CD4-positive, alpha-beta T cell treated with Interleukin-4 for 1 hour (primary cell): Measurements from ENCODE around the gene ME2.
"Not testable (repeated sequence)": the region's sequence is repeated elsewhere in the genome, so short reads cannot be mapped to it uniquely, and the experiment has no call there.

ENCODE experiments used
- DNase-seq, 2 donors: peaks; one replicate each; pipeline ENCODE4 v3.0.0-alpha.2; 2020 to 2022

ME2 gene

DNA sequence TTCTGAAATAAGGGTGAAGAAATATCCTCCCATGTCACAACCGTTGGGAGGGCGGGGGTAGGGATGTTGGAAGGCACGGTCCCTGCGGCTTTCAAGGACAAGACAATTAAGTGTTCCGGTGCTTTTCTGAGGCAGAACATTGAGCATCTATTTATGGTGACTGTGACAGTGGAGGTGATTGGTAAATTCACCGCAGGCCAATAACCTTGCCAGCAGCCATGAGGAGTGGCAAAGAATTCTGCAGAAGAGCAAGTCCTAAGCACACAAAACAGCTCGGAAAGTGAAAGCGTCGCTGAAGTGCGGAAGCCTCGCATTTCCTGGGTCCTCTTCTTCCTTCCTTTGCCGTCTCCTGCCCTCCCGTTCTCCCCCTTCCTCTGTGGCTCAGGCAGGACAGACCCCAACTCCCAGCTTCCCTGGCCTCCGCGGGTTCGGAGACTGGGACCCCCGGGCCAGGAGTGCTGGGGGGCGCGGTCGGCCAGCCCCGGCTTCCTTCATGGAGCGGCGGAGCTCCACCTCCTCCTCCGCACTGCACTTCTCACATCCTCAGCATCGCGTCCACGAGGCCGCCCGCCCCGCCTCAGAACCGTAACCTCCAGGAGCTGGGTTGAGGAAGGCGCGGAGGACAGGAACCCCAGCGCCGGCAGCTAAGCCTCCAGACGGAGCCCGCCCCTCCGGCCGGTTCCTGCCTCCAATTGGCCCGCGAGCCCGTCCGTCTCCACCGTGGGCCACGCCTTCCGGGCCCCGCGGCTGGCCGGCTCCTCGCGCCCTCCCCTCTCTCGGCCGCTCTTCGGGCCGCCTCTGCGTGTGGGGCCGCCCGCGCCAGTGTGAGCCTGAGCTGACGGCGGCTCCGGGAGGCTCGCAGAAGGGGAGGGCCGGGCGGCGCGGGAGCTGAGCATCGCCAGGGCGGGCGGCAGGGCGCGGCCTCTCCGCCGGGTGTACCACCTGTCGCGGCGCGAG lies at the start of gene ME2:
Gene ME2, plus strand, starts transcription at position 774 of the 957 bp plus-strand sequence. CDS start 16,703 bp downstream, outside the sequence.
- DNase-seq, result peak; percentile 89 to 90

- DNase-seq, result no peak
Observed at GRCh38 chr18:50829644-50830043, 49.3 kb upstream of the ME2 start.

- no peak for DNase-seq
Observed at GRCh38 chr18:50830544-50830943, 48.4 kb upstream of the ME2 start.

DNA sequence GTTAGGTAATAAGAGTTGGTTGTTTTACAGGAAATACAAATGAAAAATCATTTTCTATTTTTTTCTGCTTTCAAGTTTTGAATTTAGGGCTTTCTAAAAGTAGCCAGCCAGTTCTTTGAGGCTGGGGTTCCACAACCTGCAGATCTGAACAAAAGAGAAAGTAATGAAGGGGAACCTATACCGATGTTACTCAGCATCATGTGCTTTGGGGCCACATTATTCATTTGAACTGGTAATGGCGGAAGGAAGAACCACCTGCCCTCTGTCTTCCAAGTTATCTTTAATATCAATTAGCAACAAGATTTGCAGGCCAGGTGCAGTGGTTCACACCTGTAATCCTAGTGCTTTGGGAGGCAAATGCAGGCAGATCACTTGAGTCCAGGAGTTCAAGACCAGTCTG lies 46.2 kb upstream of the ME2 start:
- no peak for DNase-seq

DNA sequence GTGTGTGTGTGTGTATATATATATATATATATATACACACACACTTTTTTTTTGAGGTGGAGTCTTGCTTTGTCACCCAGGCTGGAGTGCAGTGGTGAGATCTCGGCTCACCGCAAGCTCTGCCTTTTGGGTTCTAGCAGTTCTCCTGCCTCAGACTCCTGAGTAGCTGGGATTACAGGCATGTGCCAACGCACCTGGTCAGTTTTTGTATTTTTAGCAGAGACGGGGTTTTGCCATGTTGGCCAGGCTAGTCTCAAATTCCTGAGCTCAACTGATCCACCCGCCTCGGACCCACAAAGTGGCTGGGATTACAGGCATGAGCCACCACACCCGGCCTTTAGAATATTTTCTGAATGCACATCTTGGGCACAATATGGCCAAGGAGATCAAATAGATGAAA lies 45.4 kb upstream of the ME2 start:
- not testable (repeated sequence) for DNase-seq

- DNase-seq, result peak in 1 of 2 donors; percentile 12
Observed at GRCh38 chr18:50836521-50836957, 42.4 kb upstream of the ME2 start.

DNA sequence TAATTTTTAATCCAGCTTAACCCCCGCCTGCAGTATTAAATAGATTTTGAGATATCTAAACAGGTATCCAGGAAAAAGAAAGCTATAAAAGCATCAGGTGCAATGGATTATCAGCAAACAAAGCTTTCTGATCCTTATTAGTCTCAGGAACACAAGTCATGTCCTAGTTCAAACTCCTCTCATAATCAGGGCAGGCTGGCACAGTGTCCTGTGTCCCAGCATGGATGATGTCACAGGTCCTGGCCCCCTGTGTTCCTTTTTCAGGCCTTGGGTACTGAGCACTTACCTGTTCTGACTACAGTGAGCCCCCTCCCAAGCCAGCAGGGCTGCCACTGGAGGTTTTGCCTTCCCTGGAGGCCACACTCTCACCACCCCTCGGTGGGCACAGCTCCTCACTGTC lies 39.6 kb upstream of the ME2 start:
- no peak for DNase-seq

DNA sequence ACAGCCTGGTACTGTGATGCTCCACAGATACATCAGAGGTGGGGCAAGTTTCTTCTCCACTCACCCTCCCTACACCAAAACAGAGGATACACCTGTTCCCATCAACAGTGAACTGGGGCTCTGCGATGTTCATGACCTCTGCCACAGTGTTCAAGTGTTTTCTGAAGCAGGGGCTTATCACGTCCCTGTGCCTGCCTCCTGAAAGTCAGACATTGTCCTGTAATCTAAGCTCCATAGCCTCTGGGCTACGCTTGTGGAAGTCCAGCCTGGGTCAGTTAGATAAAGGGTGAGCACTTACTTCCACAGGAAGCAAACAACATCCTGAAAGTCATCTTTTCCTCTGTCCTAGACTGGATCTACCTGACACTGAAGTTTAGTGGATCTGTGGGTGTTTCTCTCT lies 38.9 kb upstream of the ME2 start:
- DNase-seq, result no peak

GRCh38 chr18:50842846-50843245 lies 36.1 kb upstream of the ME2 start:
- no peak for DNase-seq

DNA sequence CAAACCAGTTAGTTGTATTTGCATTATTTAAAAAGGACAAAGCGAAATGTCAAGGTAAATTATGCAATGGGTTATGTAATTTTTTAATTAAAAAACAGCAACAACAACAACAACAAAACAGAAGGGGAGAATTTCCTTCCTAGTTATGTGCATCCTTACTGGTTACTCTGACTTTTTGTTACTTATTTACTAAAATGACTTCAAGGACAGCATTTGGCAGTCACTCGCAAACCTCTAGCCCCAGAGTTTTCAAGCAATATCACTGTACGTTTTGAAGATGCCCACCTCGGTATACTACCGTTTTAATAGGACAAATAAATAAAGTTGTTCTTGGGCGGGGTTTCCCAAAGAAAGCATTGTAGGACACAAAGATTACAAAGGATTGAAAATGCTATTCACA lies 34.4 kb upstream of the ME2 start:
- DNase-seq, result no peak

DNA sequence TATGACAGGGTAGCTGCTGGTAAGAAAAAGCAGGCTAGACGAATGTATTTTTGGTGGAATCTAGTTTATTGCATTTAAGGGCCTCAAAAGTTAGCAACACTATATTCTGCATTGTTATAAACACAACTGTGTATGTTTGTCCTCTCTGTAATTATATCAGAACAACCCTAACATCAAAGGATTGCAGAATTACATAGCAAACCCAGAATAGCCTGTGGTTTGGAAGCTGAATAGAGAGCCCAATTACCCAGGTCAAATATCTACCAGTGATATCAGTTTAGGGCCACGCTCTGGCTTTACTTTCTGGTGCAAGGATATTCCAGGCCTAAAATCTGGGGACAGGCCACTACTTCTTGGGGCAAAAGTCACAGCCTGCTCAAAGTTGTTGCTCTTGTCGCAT lies 34.0 kb upstream of the ME2 start:
- DNase-seq, result no peak

DNA sequence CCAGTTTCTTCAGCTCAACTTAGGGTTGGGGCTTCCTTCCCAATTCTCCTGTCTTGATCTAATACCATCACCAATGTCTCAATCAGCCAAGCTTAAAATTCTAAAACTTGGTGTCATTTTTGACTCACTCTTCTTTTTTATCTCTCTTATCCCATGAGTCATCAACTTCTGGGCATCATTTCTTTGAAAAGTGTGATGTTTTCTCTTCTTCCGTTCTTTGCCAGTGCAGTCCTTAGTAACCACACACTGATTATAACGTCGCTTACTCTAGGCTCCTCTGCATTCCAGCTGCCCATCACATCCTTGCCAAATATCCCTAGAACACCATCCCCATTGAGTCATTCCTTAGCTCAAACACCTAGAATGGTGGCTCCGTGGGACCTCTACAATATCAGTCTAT lies 31.7 kb upstream of the ME2 start:
- no peak for DNase-seq

- DNase-seq, result no peak
Observed at GRCh38 chr18:50848061-50848551, 30.8 kb upstream of the ME2 start.

GRCh38 chr18:50848991-50849390 lies 29.9 kb upstream of the ME2 start:
- DNase-seq, result no peak

GRCh38 chr18:50849419-50849821 lies 29.5 kb upstream of the ME2 start:
- DNase-seq, result no peak

GRCh38 chr18:50850307-50851065 lies 28.4 kb upstream of the ME2 start:
- DNase-seq, result no peak

DNA sequence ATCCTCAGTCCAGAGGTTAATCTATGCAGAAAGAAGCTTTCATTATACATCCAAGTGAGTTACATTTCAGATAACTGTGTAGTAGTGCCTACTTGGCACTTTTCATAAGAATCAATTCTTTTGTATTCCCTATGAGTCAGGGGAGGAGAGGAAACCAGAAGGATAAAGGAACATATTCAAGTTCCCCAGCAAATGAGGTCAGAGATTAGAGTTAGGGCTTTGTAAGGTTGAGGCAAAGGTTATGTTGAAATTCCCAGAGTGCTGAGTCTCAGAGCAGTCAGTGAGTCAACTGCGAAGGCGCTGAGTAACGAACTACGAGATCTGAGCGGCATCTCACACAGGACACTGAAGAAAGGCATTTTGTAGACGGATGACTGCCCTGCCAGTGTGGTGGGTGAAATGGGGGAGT lies 25.1 kb upstream of the ME2 start:
- peak in 1 of 2 donors; percentile 57 for DNase-seq

DNA sequence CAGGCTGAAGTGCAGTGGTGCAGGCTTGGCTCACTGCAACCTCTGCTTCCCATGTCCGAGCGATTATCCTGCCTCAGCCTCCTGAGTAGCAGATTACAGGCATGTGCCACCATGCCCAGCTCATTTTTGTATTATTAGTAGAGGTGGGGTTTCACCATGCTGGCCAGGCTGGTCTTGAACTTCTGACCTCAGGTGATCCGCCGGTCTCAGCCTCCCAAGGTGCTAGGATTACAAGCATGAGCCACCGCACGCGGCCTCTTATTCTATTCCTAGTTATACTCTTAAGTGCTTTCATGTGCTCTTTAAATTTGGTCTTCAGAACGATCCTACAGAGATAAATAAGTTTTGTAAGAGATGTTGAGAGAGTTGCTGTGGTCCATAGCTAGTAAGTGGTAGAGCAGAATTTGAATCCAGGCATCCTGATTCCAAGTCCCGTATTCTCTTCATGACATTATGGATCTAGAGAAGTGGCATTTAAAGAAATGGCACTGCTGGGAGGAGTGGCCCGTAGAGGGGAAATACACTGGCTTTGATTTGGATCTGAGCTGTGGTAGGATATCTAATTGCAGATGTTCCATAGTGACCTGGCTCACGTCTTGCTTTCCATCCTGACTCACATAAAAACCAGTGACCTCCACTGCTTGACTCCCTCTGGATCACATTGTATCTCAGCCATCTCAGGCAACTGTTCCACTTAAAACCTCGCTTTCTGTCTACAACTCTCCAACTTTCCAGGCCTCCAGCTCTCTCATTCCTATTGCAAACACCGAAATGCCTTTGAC lies 22.8 kb upstream of the ME2 start:
- no peak for DNase-seq

DNA sequence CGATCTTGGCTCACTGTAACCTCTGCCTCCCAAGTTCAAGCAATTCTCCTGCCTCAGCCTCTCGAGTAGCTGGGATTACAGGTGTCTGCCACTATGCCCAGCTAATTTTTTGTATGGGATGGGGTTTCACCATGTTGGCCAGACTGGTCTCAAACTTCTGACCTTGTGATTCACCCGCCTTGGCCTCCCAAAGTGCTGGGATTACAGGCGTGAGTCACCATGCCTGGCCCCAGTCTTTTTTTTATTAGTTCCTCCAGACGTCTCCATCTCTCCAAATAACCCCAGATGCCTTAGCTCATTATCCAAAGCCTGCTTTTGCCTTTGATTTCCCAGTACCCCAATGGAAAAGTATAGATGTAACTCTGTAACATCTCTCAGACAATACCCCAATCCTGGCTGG lies 21.8 kb upstream of the ME2 start:
- DNase-seq, result not testable (repeated sequence)

- DNase-seq, result no peak
Observed at GRCh38 chr18:50857694-50858093, 21.2 kb upstream of the ME2 start.

- DNase-seq, result no peak
Observed at GRCh38 chr18:50859793-50860555, 18.9 kb upstream of the ME2 start.

DNA sequence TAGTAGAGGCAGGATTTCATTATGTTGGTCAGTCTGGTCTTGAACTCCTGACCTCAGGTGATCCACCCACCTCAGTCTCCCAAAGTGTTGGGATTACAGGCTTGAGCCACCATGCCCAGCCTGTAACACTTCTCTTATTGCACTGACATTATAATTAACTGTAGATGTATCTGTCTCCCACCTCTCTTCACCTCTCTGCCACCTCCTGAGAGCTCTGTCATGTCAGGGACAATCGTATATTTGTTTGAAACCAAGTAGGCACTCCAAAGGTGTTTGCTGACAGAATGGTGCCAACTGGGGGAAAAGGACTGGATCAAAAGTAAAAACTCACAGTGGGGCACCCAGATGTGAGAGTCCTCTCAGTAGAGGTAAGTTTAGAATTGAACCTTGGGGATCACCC lies 17.3 kb upstream of the ME2 start:
- DNase-seq, result no peak
